Measurements from ENCODE around the gene JADE1. TPM values are rescaled to one million over a fixed set of nuclear protein-coding genes. Genes with fewer than 3 reads are reported as not detected.

Gene JADE1
- 30.2 and 32.5 TPM in 2 replicates for total RNA-seq (2022)
- Bru-seq, nascent RNA = percentile 86 among the genes with signal in this experiment
- percentile 83 among the genes with signal in this experiment for BruChase-seq, experiment 1, labeled RNA remaining after a 2-hour chase
- BruChase-seq, experiment 2, labeled RNA remaining after a 6-hour chase = percentile 73 among the genes with signal in this experiment
- long read RNA-seq, full-length matches to known transcripts = 42 of 64 reads
- long read RNA-seq, partial matches to known transcripts = 8 of 64 reads
- long read RNA-seq, other reads (novel, unspliced or antisense) = 14 of 64 reads

GRCh38 chr4:128809477-128810330 is at the start of gene JADE1:
Gene JADE1 (plus strand): TSS chr4:128809700. CDS start chr4:128831759, 22,059 bp downstream.
- Mint-ChIP-seq H3K4me1 (ENCODE audit: low read depth, unreplicated experiment) (peaks cover 8% of the 10 kb centered on the region), H3K4me3 (ENCODE audit: unreplicated experiment) (peak within 1 kb of the TSS; percentile 93), H3K36me3 (ENCODE audit: insufficient read depth, unreplicated experiment) (peaks cover 19% of the 10 kb centered on the region), H3K27me3 (ENCODE audit: insufficient read depth, unreplicated experiment) (no peaks in the 10 kb centered on the region), H3K27ac (ENCODE audit: unreplicated experiment) (peak within 1 kb of the TSS; percentile 97), H3K9me3 (ENCODE audit: unreplicated experiment) (no peaks in the 10 kb centered on the region)
- Histone ChIP-seq H3K4me3 (ENCODE audit: low read depth, low read length) (peak within 1 kb of the TSS; percentile 67), H3K27me3 (replicated peaks; ENCODE audit: control insufficient read depth, insufficient read depth, low read length) (no peaks in the 10 kb centered on the region), H3K9me3 (no peaks in the 10 kb centered on the region), H3K4me1 (peaks cover 26% of the 10 kb centered on the region), H3K36me3 (ENCODE audit: control insufficient read depth, insufficient read depth, low read length) (no peaks in the 10 kb centered on the region)
- ChIA-PET POLR2A (interaction anchor here (0.7 kb wide), 1 partner anchor 243 kb away, joined by 13 read pairs; no protein-coding TSS in a partner anchor), CTCF (interaction anchor here (0.6 to 0.8 kb wide), 7 partner anchors 25 to 532 kb away, joined by 3 to 4 read pairs (median 3); no protein-coding TSS in a partner anchor)
- BruUV-seq (replicated peaks) = TSS peak; percentile 30
- DNase-seq = peak; percentile 93 to 95
- TF ChIP-seq CTCF (IDR thresholded peaks at IDR 0.05; ENCODE audit: insufficient read depth in 1 of 2, low read depth in 1 of 2, low read length in 1 of 2, severe bottlenecking in 1 of 2, unreplicated experiment in 1 of 2) = peak; percentile 57 to 78
- intact Hi-C loops (cut with micrococcal nuclease; ENCODE audit: unreplicated experiment) = loop anchor here (1.0 to 2.0 kb wide), 7 partner anchors 15 to 521 kb away; no protein-coding TSS in a partner anchor

GRCh38 chr4:128766781-128767180 is 42.7 kb upstream of the JADE1 start:
- Mint-ChIP-seq H3K9me3 (ENCODE audit: unreplicated experiment) (no peaks in the 10 kb centered on the region), H3K27me3 (ENCODE audit: insufficient read depth, unreplicated experiment) (no peaks in the 10 kb centered on the region), H3K4me3 (ENCODE audit: unreplicated experiment) (no peak overlapping the region), H3K27ac (ENCODE audit: unreplicated experiment) (no peak overlapping the region), H3K36me3 (ENCODE audit: insufficient read depth, unreplicated experiment) (peaks cover 6% of the 10 kb centered on the region), H3K4me1 (ENCODE audit: low read depth, unreplicated experiment) (peaks cover 19% of the 10 kb centered on the region)
- no peak for TF ChIP-seq CTCF (IDR thresholded peaks at IDR 0.05; ENCODE audit: insufficient read depth in 1 of 2, low read depth in 1 of 2, low read length in 1 of 2, severe bottlenecking in 1 of 2, unreplicated experiment in 1 of 2)
- Histone ChIP-seq H3K9me3 (no peaks in the 10 kb centered on the region), H3K27me3 (replicated peaks; ENCODE audit: control insufficient read depth, insufficient read depth, low read length) (no peaks in the 10 kb centered on the region), H3K4me3 (ENCODE audit: low read depth, low read length) (no peak overlapping the region), H3K4me1 (peaks cover 23% of the 10 kb centered on the region), H3K36me3 (ENCODE audit: control insufficient read depth, insufficient read depth, low read length) (no peaks in the 10 kb centered on the region)
- ChIA-PET POLR2A (no interaction called here), CTCF (no interaction called here)
- no peak for DNase-seq
- BruUV-seq (replicated peaks) = no TSS peak
- intact Hi-C loops (cut with micrococcal nuclease; ENCODE audit: unreplicated experiment) = no loop called here

- Mint-ChIP-seq H3K36me3 (ENCODE audit: insufficient read depth, unreplicated experiment) (peaks cover 6% of the 10 kb centered on the region), H3K9me3 (ENCODE audit: unreplicated experiment) (no peaks in the 10 kb centered on the region), H3K4me3 (ENCODE audit: unreplicated experiment) (no peak overlapping the region), H3K27me3 (ENCODE audit: insufficient read depth, unreplicated experiment) (no peaks in the 10 kb centered on the region), H3K4me1 (ENCODE audit: low read depth, unreplicated experiment) (peaks cover 19% of the 10 kb centered on the region), H3K27ac (ENCODE audit: unreplicated experiment) (peak overlapping the region; percentile 3)
- no TSS peak for BruUV-seq (replicated peaks)
- POLR2A ChIA-PET = interaction anchor here (0.6 kb wide), 1 partner anchor 22 kb away, joined by 3 read pairs; no protein-coding TSS in a partner anchor
- DNase-seq = no peak
- Histone ChIP-seq H3K4me3 (ENCODE audit: low read depth, low read length) (no peak overlapping the region), H3K9me3 (no peaks in the 10 kb centered on the region), H3K27me3 (replicated peaks; ENCODE audit: control insufficient read depth, insufficient read depth, low read length) (no peaks in the 10 kb centered on the region), H3K36me3 (ENCODE audit: control insufficient read depth, insufficient read depth, low read length) (no peaks in the 10 kb centered on the region), H3K4me1 (peaks cover 23% of the 10 kb centered on the region)
- CTCF ChIA-PET = no interaction called here
- intact Hi-C loops (cut with micrococcal nuclease; ENCODE audit: unreplicated experiment) = no loop called here
- TF ChIP-seq CTCF (IDR thresholded peaks at IDR 0.05; ENCODE audit: insufficient read depth in 1 of 2, low read depth in 1 of 2, low read length in 1 of 2, severe bottlenecking in 1 of 2, unreplicated experiment in 1 of 2) = no peak
Measured at GRCh38 chr4:128768373-128768996, 41.0 kb upstream of the JADE1 start.
